Stomach (tissue), 9 donors: ENCODE results near the gene IPP. TPM values are rescaled to one million over a fixed set of nuclear protein-coding genes. Genes with fewer than 3 reads are reported as not detected.
"Not testable (repeated sequence)": the region's sequence is repeated elsewhere in the genome, so short reads cannot be mapped to it uniquely, and the experiment has no call there.

Experiments
- DNase-seq, 2 donors: peaks; one replicate each; pipeline versions ENCODE4 v3.0.0 to v3.0.0-alpha.2; 2013 to 2019
- H3K27ac ChIP-seq, 5 donors: fragments of 200-600 bp in 4 of 5; sonication (generic) in 4 of 5; one replicate each; pipeline ENCODE4 v1.5.1; 2013 to 2019; ENCODE audit warnings: mild to moderate bottlenecking in 1 of 5, moderate library complexity in 1 of 5
- H3K27me3 ChIP-seq, 3 donors: fragments of 200-600 bp; sonication (generic); one replicate each; pipeline ENCODE4 v1.5.1; 2017 to 2019; ENCODE audit warnings: mixed run types in 1 of 3
- H3K36me3 ChIP-seq, 4 donors: fragments of 200-600 bp; sonication (generic); 1 replicate in 3 of 4; 2 replicates in 1 of 4; pipeline ENCODE4 v1.5.1; 2016 to 2019
- H3K4me1 ChIP-seq, 4 donors: fragments of 200-600 bp; sonication (generic); one replicate each; pipeline ENCODE4 v1.5.1; 2016 to 2019
- H3K4me3 ChIP-seq, 4 donors: fragments of 200-600 bp; sonication (generic) in 3 of 4; one replicate each; pipeline ENCODE4 v1.5.1; 2016 to 2019; ENCODE audit warnings: mild to moderate bottlenecking in 1 of 4
- H3K9me3 ChIP-seq, 4 donors: fragments of 200-600 bp; sonication (generic); one replicate each; pipeline ENCODE4 v1.5.1; 2016 to 2019
- EP300 ChIP-seq: sonication (generic); formaldehyde crosslinking; IDR thresholded peaks from one replicate; pipeline ENCODE4 v1.6.1; 2017; ENCODE audit warnings: antibody characterized with exemption
- POLR2A ChIP-seq, 4 donors: fragments of 450-650 bp; IDR thresholded peaks; one replicate each; pipeline ENCODE4 v1.6.1; 2016; ENCODE audit warnings: antibody characterized with exemption in 4 of 4, control low read depth in 2 of 4, mild to moderate bottlenecking in 1 of 4, moderate library complexity in 1 of 4
- POLR2AphosphoS5 ChIP-seq, 3 donors: sonication (generic); formaldehyde crosslinking; IDR thresholded peaks; one replicate each; pipeline ENCODE4 v1.6.1; 2016; ENCODE audit warnings: antibody characterized with exemption in 3 of 3
- WGBS, 5 donors: extraction: QIAGEN DNeasy Blood & Tissue Kit in 3 of 5; methylation state at CpG; one replicate each; pipeline versions ENCODE4 v1.1.5 to v1.1.7; 2013 to 2018; 5-methylcytosine and 5-hydroxymethylcytosine counted together
- intact Hi-C: fragments of 100-400 bp; cut with DNase I; formaldehyde crosslinking; loops from one replicate; pipeline ENCODE4 v1.15.1; 2023; ENCODE audit warnings: low total_unique reads
- polyA plus RNA-seq, 3 donors: library from polyadenylated mRNA; stranded (reverse); fragments of 200-250 nt; gene quantifications; one replicate each; pipeline ENCODE4 v1.2.3, GENCODE V29; 2013
- total RNA-seq, 5 donors: library from RNA; depleted of rRNA; stranded (reverse); fragments of >200 nt; gene quantifications; one replicate each; pipeline versions ENCODE4 v1.1.0 to v1.2.3, GENCODE V29; 2014 to 2016
- TF ChIP-seq, protein P1 (sequence below), 7 experiments: fragments of 450-650 bp in 4 of 7; fragments of 200-600 bp in 3 of 7; sonication (generic) in 3 of 7; IDR thresholded peaks; one replicate each; pipeline ENCODE4 v1.5.1; 2016 to 2019; ENCODE audit warnings: antibody characterized with exemption in 7 of 7, control low read depth in 2 of 7, mild to moderate bottlenecking in 1 of 7
- donor health status: healthy with polysubstance abuse.
- donor health status: Bipolar disorder and iron deficiency.
- donor health status: healthy.

Gene IPP
- total and polyA plus RNA-seq, 8 donors, result 3.2 to 19.5 (median 5.8) TPM

DNA sequence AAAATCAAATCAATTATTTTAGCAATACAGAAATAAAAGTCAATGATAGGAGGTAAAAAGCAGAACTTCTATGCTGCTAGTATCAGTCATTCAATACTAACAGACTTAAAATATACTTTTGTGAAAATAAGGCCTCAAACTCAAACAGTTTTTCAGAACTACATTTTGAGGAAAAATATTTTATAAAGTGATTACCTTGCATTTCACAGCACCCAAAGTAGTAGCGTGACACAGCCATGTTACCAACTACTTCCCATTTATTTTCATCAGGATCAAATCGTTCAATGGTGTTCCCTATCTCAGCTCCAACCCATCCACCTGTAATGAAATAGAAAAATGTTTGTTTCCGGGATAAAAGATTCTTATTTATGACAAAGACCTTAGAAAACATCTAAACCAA is 33.8 kb downstream of the IPP start:
- 90 to 96% (median 94%) methylated on average over 3 of the region's 3 CpGs for WGBS, 5 donors
- Histone ChIP-seq H3K27me3 (no peaks in the 10 kb centered on the region), H3K9me3 (no peaks in the 10 kb centered on the region), H3K4me3 (no peak overlapping the region), H3K4me1 (no peaks in the 10 kb centered on the region), H3K36me3 (peaks cover 0 to 74% (median 64%) of the 10 kb centered on the region in 4 donors), H3K27ac (no peak overlapping the region)
- no peak for TF ChIP-seq EP300
- TF ChIP-seq, protein P1, sequence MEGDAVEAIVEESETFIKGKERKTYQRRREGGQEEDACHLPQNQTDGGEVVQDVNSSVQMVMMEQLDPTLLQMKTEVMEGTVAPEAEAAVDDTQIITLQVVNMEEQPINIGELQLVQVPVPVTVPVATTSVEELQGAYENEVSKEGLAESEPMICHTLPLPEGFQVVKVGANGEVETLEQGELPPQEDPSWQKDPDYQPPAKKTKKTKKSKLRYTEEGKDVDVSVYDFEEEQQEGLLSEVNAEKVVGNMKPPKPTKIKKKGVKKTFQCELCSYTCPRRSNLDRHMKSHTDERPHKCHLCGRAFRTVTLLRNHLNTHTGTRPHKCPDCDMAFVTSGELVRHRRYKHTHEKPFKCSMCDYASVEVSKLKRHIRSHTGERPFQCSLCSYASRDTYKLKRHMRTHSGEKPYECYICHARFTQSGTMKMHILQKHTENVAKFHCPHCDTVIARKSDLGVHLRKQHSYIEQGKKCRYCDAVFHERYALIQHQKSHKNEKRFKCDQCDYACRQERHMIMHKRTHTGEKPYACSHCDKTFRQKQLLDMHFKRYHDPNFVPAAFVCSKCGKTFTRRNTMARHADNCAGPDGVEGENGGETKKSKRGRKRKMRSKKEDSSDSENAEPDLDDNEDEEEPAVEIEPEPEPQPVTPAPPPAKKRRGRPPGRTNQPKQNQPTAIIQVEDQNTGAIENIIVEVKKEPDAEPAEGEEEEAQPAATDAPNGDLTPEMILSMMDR (IDR thresholded peaks at IDR 0.05), result no peak
- TF ChIP-seq POLR2AphosphoS5 (IDR thresholded peaks at IDR 0.05), result no peak
- TF ChIP-seq POLR2A (IDR thresholded peaks at IDR 0.05), result no peak
- intact Hi-C loops, result no loop called here
- DNase-seq, result no peak

DNA sequence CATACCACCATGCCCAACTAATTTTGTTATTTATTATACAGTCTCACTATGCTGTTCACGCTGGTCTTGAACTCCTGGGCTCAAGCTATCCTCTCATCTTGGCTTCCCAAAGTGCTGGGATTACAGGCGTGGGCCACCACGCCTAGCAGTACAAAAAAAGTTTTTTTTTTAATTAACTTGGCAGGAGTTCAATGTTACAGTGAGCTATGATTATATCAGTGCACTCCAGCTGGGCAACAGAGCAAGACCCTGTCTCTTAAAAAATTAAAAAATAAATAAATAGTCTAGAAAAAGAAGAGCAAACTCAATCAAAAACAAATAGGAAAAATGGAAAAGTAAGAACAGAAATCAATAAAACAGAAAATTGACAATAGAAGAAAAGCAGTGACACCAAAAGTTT is 36.7 kb downstream of the IPP start:
- TF ChIP-seq POLR2AphosphoS5 (IDR thresholded peaks at IDR 0.05), result no peak
- TF ChIP-seq, protein P1 (IDR thresholded peaks at IDR 0.05), result no peak
- TF ChIP-seq EP300, result no peak
- no peak for TF ChIP-seq POLR2A (IDR thresholded peaks at IDR 0.05)
- Histone ChIP-seq H3K4me3 (no peak overlapping the region), H3K27ac (no peak overlapping the region), H3K36me3 (peaks cover 0 to 80% (median 69%) of the 10 kb centered on the region in 4 donors), H3K9me3 (no peaks in the 10 kb centered on the region), H3K27me3 (no peaks in the 10 kb centered on the region), H3K4me1 (no peaks in the 10 kb centered on the region)
- DNase-seq, result no peak
- 70 to 87% (median 81%) methylated on average over 3 of the region's 3 CpGs for WGBS, 5 donors
- intact Hi-C loops, result no loop called here

DNA sequence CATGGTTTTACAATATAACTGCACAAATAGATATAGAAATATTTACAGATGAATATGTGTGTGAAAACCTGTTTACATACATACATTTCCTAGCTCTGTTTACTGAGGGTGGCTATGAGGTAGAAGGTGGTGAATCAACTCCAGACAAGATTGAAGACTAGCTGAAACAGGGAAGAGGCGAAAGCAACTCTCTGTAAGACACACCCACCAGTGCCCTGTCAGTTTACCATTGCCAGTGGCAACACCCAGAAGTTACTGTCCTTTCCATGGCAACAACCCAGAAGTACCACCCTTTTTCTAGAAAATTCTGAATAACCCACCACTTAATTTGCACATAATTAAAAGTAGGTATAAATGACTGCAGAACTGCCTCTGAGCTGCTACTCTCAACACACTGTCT is 45.8 kb downstream of the IPP start:
- H3K36me3 ChIP-seq, result peaks cover 5 to 65% (median 34%) of the 10 kb centered on the region in 4 donors
- no peaks in the 10 kb centered on the region for H3K4me1 ChIP-seq
- no peak overlapping the region for H3K4me3 ChIP-seq
- H3K27me3 ChIP-seq, result no peaks in the 10 kb centered on the region
- H3K27ac ChIP-seq, result no peak overlapping the region
- TF ChIP-seq POLR2A (IDR thresholded peaks at IDR 0.05) (no peak), POLR2AphosphoS5 (IDR thresholded peaks at IDR 0.05) (no peak), EP300 (no peak)
- TF ChIP-seq, protein P1 (IDR thresholded peaks at IDR 0.05), result no peak
- 89 to 100% (median 95%) methylated on average over 1 of the region's 1 CpG for WGBS, 5 donors
- intact Hi-C loops, result no loop called here
- peaks cover 0 to 7% (median 0%) of the 10 kb centered on the region in 4 donors for H3K9me3 ChIP-seq
- DNase-seq, result no peak

DNA sequence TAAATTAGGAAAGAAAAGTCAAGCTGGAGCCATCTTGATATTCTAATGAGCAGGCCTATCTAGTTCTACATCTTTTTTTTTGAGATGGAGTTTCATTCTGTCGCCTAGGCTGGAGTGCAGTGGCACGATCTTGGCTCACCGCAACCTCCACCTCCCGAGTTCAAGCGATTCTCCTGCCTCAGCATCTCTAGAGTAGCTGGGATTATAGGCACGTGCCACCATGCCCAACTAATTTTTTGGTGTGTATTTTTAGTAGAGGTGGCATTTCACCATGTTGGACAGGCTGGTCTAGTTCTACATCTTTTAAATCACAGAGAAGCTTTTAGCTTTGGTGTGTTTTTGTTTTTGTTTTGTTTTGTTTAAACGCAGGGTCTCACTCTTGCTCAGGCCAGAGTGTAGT is 55.6 kb downstream of the IPP start:
- WGBS, 5 donors, result 84 to 91% (median 90%) methylated on average over 7 of the region's 7 CpGs
- Histone ChIP-seq H3K4me1 (peaks cover 0 to 7% (median 3%) of the 10 kb centered on the region in 4 donors), H3K9me3 (no peaks in the 10 kb centered on the region), H3K4me3 (no peak overlapping the region), H3K27ac (no peak overlapping the region), H3K36me3 (peaks cover 23 to 77% (median 75%) of the 10 kb centered on the region in 4 donors), H3K27me3 (no peaks in the 10 kb centered on the region)
- intact Hi-C loops, result no loop called here
- TF ChIP-seq POLR2A (IDR thresholded peaks at IDR 0.05) (no peak), POLR2AphosphoS5 (IDR thresholded peaks at IDR 0.05) (no peak), EP300 (no peak)
- TF ChIP-seq, protein P1 (IDR thresholded peaks at IDR 0.05), result no peak
- DNase-seq, result no peak

DNA sequence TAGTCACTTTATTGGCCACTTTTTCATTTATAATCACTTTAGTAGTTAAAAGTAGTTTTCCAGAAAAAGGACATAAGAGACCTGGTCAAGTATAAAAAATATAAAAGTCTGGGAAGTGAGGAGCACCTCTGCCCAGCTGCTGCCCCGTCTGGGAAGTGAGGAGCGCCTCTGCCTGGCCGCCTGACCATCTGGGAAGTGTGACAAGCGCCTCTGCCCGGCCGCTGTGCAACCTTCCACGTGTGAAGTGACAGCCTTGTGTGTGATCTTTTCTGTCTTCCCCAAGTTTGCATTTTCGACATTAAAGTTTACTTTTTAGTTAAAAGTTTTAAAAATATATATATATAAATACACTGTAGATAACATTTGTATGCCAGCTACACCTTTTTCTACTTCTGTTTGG is 56.6 kb downstream of the IPP start:
- H3K9me3 ChIP-seq, DNase-seq, H3K27me3 ChIP-seq, H3K27ac ChIP-seq, H3K4me3 ChIP-seq, intact Hi-C loops: not testable (repeated sequence)
- 82 to 87% (median 82%) methylated on average over 8 of the region's 8 CpGs for WGBS, 5 donors
- peaks cover 8 to 17% (median 13%) of the 10 kb centered on the region in 4 donors for H3K4me1 ChIP-seq
- H3K36me3 ChIP-seq, result peaks cover 23 to 73% (median 70%) of the 10 kb centered on the region in 4 donors
